Activated CD8-positive, alpha-beta memory T cell treated with anti-CD3 and anti-CD28 coated beads, Interleukin-2, amount 50 U/mL, for 4 hours (primary cell): ENCODE results near the gene FIGN.

Experiments
- DNase-seq: peaks from one replicate; pipeline ENCODE4 v3.0.0-alpha.2; 2020

Gene FIGN

DNA sequence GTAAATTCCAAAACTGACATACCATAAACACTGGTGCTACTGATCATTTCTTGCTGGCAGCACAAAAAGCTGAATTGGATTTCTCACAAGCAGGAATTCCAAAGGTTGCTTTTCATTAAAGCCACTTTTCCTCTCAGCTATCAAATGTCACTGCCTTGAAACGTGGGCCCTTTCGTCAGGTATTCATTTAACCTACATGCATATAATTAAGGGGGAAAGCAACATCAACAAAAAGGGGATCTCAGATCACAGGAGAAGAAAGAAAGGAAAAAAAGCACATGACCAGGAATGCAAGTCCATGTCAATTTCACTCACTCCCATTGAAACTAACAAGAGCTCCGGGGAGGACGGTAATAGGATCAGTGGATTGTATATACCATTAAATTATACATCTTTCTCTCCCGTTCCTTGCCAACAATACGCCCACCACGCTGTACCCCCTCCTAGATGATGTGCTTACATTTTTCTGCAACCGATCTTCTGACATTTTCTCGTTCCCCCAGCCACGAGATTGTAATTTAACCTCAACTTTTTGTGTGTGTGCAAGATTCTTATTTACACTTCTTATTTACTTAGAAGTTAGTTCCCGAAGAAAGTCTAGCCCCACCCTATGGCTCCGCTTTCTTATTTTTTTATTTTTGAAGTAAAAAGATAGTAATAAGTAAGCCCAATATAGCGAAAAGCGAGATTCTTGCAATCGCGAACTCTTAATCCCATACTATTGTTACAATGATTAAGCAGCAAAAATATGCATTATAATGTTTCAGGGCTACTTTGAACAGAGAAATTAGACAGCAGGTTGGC lies 725 bp downstream of the FIGN start:
- DNase-seq = no peak

DNA sequence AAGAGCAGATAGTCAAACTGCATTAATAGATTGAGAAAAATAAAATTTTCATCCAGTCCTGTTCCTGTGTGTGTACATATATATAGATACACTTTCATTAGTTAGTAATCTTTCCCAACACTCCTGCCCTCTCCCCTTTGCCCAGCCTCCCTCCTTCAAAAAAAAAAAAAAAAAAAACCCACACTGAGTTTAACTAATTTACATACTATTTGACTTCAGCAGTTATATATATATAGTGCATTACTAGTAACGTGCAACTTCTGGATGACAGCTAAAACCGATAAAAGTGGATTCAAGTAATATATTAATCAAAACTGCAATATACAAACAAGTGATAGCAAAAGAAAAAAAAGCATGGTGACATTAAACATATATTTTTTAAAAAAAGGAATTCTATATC lies 1.4 kb downstream of the FIGN start:
- no peak for DNase-seq

- DNase-seq = no peak
Observed at GRCh38 chr2:163733956-163734355, 1.9 kb downstream of the FIGN start.

DNA sequence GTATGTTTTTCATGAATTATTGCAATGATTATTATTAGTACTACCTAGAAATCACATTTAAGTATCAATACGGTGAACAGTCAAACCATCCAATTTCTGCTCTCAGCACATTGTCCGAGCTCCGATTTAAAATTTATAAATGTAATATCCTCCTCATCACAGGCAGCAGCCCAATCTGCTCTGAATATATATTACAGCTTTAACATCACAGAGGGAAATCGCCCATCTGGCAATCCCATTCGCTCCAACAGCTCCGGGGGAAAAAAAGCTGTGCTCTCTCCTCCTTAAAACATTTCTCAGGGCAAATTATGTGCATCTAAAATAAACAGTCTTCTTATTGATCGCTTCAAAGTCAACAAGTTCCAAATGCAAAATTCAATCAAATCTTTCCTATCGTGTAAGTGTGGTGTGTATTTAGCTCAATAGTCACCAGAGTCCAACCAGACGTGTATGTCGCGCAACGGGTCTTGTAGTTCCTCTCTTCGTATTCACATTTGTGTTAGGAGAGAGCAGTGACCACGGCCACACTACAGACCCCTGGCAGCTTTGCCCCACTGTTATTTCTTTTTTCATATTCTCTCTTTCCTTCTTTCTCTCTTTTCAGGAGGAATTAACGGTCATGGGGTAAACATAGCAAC lies 2.4 kb downstream of the FIGN start:
- no peak for DNase-seq

GRCh38 chr2:163732727-163733126 lies 3.1 kb downstream of the FIGN start:
- DNase-seq = no peak

DNA sequence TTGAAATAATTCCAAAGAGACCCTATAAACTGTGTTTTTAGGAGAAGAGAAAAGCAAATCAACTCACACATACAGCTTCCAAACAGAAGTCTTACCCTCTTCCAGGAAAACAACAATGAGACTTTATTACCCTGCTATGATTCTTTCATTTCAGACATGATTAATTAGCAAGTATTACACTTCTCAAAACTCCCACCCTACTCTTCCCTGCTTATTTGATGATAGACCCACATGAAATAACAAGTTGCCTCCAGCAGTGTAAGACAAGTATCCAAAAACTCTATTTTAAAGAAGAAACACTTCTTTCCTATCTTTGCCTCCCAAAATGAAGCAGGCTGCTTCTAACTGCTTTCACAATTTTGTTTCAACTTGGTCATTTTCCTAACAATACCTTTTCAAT lies 4.1 kb downstream of the FIGN start:
- no peak for DNase-seq

DNA sequence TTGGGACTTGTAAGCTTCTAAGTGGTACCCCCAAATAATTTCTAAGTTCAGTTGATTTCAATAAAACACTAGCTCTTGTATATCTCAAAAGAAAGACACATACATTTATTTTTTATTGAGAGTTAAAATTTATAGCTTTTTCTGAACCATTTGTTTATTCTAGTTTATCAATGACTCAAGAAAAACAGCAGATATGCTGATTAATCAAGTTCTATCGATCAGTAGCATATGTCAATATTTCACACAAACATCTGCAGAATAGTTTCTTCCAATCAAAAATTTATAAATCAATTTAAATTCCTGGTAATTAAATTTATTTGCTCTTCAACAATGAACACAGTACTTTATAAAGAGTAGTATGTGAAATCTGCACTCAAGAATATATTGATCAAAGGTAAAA lies 5.3 kb downstream of the FIGN start:
- DNase-seq = no peak

GRCh38 chr2:163729636-163730273 lies 6.1 kb downstream of the FIGN start:
- no peak for DNase-seq

DNA sequence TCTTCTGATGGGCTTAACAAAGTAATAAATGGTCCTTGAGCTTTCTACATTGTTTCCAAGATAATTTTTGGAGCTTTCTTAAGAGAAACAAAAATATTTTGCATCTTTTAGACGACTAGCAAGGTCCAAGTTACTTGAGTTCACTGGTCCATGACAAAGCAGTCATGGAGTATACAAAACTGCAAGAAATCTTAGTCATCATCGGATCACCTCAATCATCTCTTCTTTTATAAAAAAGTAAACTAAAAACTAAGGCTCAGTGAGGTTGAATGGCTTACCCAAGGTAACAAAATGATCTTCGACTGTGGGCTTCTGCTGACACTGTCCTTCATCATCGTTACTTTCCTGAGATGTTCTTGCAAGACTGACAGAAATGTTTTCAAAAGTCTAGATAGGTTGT lies 11.9 kb downstream of the FIGN start:
- no peak for DNase-seq

DNA sequence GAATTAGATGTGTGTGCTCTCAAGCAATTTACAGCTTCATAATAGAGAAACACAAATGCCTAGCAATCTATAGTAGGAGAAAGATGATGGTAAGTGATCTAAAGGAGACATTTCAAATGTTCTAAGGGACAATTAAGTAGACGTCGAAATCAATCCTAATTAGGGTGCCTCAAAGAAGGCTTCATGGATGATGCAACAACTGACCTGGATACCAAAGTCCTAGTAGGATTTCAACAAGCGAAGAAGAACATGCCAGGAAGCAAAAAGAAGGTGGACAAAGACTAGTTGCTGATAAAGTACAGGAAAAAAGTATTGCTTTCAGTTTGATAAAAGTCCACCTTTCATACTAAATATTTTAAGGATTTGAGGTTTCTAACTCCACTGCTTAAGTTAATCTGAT lies 12.5 kb downstream of the FIGN start:
- DNase-seq = no peak

- no peak for DNase-seq
Observed at GRCh38 chr2:163719331-163719730, 16.5 kb downstream of the FIGN start.

GRCh38 chr2:163717993-163718680 lies 17.7 kb downstream of the FIGN start:
- no peak for DNase-seq

DNA sequence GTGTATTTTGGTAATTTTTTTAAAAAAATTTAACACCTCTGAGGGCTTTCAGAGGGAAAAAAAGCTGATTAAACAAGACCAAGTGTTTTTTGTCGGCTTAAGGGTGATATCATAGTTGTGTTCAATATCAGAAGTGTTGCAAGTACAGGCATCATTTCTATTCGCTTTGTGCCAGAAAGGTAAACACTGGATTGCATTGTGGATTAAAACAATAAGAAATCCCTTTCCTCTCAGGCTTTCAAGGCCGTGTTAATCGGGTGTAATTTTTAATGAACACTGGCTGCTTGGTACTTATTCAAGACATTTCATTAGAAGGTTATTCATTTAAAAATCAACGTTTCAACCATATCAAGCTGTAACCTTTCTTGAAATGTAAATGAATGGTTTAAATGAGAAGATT lies 18.3 kb downstream of the FIGN start:
- no peak for DNase-seq

DNA sequence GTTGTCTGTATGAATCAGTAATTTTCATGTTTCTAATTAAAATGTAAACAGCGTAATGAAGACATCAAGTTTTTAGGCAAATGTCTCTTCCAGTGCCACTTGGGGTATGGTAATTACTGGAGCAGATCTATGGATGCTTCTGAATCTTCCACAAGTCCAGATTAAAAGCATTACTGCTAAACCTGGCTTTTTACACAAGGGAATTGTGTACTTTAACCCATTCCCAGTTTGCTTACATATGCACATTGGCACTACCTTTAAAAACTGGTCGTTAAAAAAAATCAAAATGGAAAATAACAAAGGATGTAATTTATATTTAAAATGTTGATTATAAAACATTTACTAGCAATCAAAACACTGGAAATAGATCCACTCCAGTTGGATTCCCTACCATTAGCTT lies 19.7 kb downstream of the FIGN start:
- DNase-seq = no peak

DNA sequence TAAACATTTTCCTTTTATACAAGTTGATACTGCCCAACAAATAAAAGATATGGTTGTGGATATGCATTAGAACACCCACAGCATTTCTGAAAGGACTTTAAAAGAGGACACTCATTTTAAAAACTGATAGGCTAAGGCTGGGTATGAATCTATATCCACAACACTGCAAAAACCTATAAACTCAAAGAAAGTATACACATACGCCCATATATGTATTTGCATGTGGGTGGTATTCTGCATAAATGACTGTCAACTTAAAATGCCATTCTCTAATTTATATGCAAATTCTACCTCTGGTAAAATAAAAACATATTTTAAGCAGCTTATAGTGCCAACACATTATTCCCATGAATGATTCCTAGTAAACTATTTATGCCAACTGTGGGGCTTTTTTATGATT lies 20.1 kb downstream of the FIGN start:
- DNase-seq = no peak

DNA sequence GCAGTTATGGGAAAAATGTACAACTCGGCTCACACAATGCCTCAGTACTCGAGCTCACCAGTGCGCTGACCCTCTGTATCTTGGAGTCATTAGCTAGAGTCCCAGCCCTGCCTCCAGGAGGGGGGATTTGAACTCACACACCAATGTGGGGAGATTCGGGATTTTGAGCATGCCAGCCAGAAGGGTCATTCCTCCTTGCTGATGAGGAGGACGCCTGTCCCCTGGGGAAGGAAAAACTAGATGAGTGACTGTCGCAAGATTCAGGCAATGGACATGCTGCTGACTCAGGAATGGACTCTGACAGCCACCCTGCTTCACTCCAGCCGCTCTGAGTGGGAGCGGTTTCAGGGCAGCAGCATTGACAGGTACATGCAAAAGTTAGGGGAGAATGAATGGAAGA lies 20.6 kb downstream of the FIGN start:
- no peak for DNase-seq

- DNase-seq = no peak
Observed at GRCh38 chr2:163713534-163714311, 22.1 kb downstream of the FIGN start.

- no peak for DNase-seq
Observed at GRCh38 chr2:163711699-163712098, 24.1 kb downstream of the FIGN start.

GRCh38 chr2:163711258-163711657 lies 24.6 kb downstream of the FIGN start:
- no peak for DNase-seq

GRCh38 chr2:163709270-163709669 lies 26.5 kb downstream of the FIGN start:
- no peak for DNase-seq

GRCh38 chr2:163708265-163708664 lies 27.5 kb downstream of the FIGN start:
- no peak for DNase-seq

- DNase-seq = no peak
Observed at GRCh38 chr2:163703386-163703785, 32.4 kb downstream of the FIGN start.
